ENCODE data around the gene HDAC4. TPM values are rescaled to one million over a fixed set of nuclear protein-coding genes. Genes with fewer than 3 reads are reported as not detected.

Gene HDAC4
- total and polyA plus RNA-seq, 2 of the 8 experiments (the other 6 are each of a cell fraction or from before 2014, with no cell fraction given): 15.4 to 31.5 TPM

- Histone ChIP-seq H2AFZ (ENCODE audit: low read length) (no peak overlapping the region), H3K9me3 (ENCODE audit: insufficient read depth in 2 of 2, low read depth in 1 of 2, low read length in 1 of 2) (no peaks in the 10 kb centered on the region), H3K14ac (ENCODE audit: insufficient read length) (no peak overlapping the region), H2BK5ac (ENCODE audit: low read depth, low read length) (no peak overlapping the region), H3K23me2 (ENCODE audit: low read depth, low read length) (no peaks in the 10 kb centered on the region; the same call in 1 of the 2 replicates), H3K4me2 (ENCODE audit: insufficient read depth in 1 of 2, low read depth in 2 of 2, low read length in 2 of 2) (no peak overlapping the region), H4K5ac (ENCODE audit: insufficient read length, low read depth, low read length) (no peak overlapping the region), H4K8ac (ENCODE audit: extremely low read depth, insufficient read depth, low read length) (no peak overlapping the region), H3K56ac (replicated peaks; ENCODE audit: insufficient read length, low read depth, low read length) (no peak overlapping the region), H3K36me3 (ENCODE audit: control insufficient read depth in 2 of 4, insufficient read depth in 4 of 4, low read length in 3 of 4) (peaks cover 0 to 3% (median under 1%) of the 10 kb centered on the region in 4 experiments; a peak in 3 of 8 replicates), H3K18ac (ENCODE audit: extremely low read depth, low read length) (no peak overlapping the region), H3K4me3 (ENCODE audit: extremely low read depth in 1 of 4, insufficient read depth in 2 of 4, low read depth in 3 of 4, low read length in 4 of 4) (no peak overlapping the region), H3K23ac (ENCODE audit: insufficient read length) (no peak overlapping the region), H2BK120ac (replicated peaks; ENCODE audit: low read depth, low read length) (no peak overlapping the region), H3K27ac (ENCODE audit: low read depth, low read length) (no peak overlapping the region), H2BK12ac (ENCODE audit: low read depth, low read length) (no peak overlapping the region), H2AK5ac (ENCODE audit: low read depth, low read length) (no peak overlapping the region), H3K27me3 (replicated peaks in 1 of 4; ENCODE audit: control insufficient read depth in 3 of 4, extremely low read depth in 1 of 4, insufficient read depth in 3 of 4, low read length in 3 of 4) (no peaks in the 10 kb centered on the region), H3K9ac (replicated peaks in 1 of 4; ENCODE audit: extremely low read depth in 1 of 4, low read depth in 3 of 4, low read length in 3 of 4) (no peak overlapping the region), H3K79me1 (ENCODE audit: low read depth, low read length) (0 out of 2 replicates have a peak, but pooled peaks cover 9% of the 10 kb centered on the region), H2BK15ac (ENCODE audit: low read length) (no peak overlapping the region), H3K4me1 (replicated peaks in 1 of 4; ENCODE audit: control insufficient read depth in 3 of 4, insufficient read depth in 4 of 4, low read length in 3 of 4) (peaks cover 0 to 12% (median 4%) of the 10 kb centered on the region in 4 experiments; a peak in 3 of 7 replicates), H4K91ac (replicated peaks; ENCODE audit: insufficient read length, low read length) (no peak overlapping the region), H3K79me2 (ENCODE audit: control insufficient read depth in 1 of 2, insufficient read depth in 2 of 2, low read length in 2 of 2) (peaks cover 0 to 17% of the 10 kb centered on the region in 2 experiments; a peak in 2 of 4 replicates), H4K20me1 (replicated peaks in 1 of 2; ENCODE audit: control insufficient read depth in 1 of 2, insufficient read depth in 2 of 2, low read length in 2 of 2) (peaks cover 5 to 15% of the 10 kb centered on the region in 2 experiments), H2BK20ac (ENCODE audit: low read length) (no peak overlapping the region), H3K4ac (replicated peaks; ENCODE audit: insufficient read length, low read depth, low read length) (no peak overlapping the region)
- ChIA-PET POLR2A (ENCODE audit: partially characterized antibody) (no interaction called here), CTCF (ENCODE audit: partially characterized antibody) (interaction anchor here (0.7 to 1.3 kb wide), 2 partner anchors 14 to 54 kb away, joined by 3 read pairs; no protein-coding TSS in a partner anchor)
- WGBS, 2 experiments (ENCODE audit: extremely low coverage in 1 of 2, insufficient coverage in 1 of 2, insufficient read length in 1 of 2, insufficient replicate concordance in 2 of 2, low coverage in 1 of 2, low lambda C conversion rate in 2 of 2, missing lambda C conversion rate in 1 of 2): 92% methylated on average over 8 of the region's 8 CpGs; no CpG with 5 or more reads in 1 of the 2 experiments
- DNase-seq (ENCODE audit: low read depth in 1 of 2, low spot score in 2 of 2) (no peak), FAIRE-seq (no peak)
- no peak for TF ChIP-seq ZNF274 (IDR thresholded peaks at IDR 0.05; ENCODE audit: borderline replicate concordance, extremely low read depth, low read length)
These were observed 202.6 kb downstream of the HDAC4 start for GRCh38 chr2:239198221-239198620.

Data from H1 (cell line).